Uterus (tissue), 2 donors: Measurements from ENCODE around the gene SHISA6.

Experiments used
- POLR2A ChIP-seq, 2 donors: fragments of 450-650 bp; IDR thresholded peaks; one replicate each; pipeline ENCODE4 v1.6.1; 2016; ENCODE audit warnings: antibody characterized with exemption in 2 of 2, mild to moderate bottlenecking in 1 of 2, moderate library complexity in 1 of 2
- TF ChIP-seq, protein P1 (sequence below), 4 experiments: fragments of 200-600 bp in 2 of 4; fragments of 450-650 bp in 2 of 4; sonication (generic) in 2 of 4; IDR thresholded peaks; one replicate each; pipeline ENCODE4 v1.5.1; 2016 to 2019; ENCODE audit warnings: antibody characterized with exemption in 4 of 4, mild to moderate bottlenecking in 2 of 4, moderate library complexity in 1 of 4

GRCh38 chr17:11545002-11545401, 304.0 kb downstream of the SHISA6 start:
- TF ChIP-seq, protein P1, sequence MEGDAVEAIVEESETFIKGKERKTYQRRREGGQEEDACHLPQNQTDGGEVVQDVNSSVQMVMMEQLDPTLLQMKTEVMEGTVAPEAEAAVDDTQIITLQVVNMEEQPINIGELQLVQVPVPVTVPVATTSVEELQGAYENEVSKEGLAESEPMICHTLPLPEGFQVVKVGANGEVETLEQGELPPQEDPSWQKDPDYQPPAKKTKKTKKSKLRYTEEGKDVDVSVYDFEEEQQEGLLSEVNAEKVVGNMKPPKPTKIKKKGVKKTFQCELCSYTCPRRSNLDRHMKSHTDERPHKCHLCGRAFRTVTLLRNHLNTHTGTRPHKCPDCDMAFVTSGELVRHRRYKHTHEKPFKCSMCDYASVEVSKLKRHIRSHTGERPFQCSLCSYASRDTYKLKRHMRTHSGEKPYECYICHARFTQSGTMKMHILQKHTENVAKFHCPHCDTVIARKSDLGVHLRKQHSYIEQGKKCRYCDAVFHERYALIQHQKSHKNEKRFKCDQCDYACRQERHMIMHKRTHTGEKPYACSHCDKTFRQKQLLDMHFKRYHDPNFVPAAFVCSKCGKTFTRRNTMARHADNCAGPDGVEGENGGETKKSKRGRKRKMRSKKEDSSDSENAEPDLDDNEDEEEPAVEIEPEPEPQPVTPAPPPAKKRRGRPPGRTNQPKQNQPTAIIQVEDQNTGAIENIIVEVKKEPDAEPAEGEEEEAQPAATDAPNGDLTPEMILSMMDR (IDR thresholded peaks at IDR 0.05), result no peak
- TF ChIP-seq POLR2A (IDR thresholded peaks at IDR 0.05), result no peak
